ENCODE results near the gene THY1.

Gene THY1

GRCh38 chr11:119368121-119369034, 54.6 kb downstream of the THY1 start:
- no peak for DNase-seq

- DNase-seq = no peak
Observed at GRCh38 chr11:119367661-119368120, 55.3 kb downstream of the THY1 start.
